Measurements from ENCODE around the gene ACOXL. TPM values are rescaled to one million over a fixed set of nuclear protein-coding genes. Genes with fewer than 3 reads are reported as not detected.

ACOXL gene
- total and polyA plus RNA-seq, 2 of the 8 experiments (the other 6 are each of a cell fraction or from before 2014, with no cell fraction given), result 11.4 to 20.6 TPM

DNA sequence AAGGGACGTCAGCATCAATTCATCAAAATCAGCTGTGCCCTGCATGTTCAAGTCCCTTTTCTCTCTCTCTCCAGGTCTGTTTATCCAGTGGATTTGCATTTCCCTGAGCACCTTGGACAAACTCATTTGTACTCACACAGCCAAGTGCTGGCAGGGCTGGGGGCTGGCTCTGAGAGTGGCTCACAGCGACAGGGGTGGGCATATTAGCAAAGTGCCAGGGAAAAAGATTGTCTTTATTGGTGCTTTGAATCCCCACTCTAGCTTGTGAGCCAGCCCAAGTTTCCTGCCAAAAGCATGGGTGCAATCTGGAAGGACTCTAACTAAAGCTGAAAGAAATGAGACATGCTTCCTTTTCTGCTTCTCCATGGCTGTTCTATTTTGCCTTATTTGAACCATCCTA, 56.6 kb downstream of the ACOXL start (continued):
- TF ChIP-seq E2F6 (IDR thresholded peaks at IDR 0.05) (no peak), NRF1 (IDR thresholded peaks at IDR 0.05; ENCODE audit: low read depth, low read length) (no peak), POU5F1 (IDR thresholded peaks at IDR 0.05; ENCODE audit: low read depth, low read length) (no peak)
